Neuron (in vitro differentiated cells): ENCODE data around the gene TAF4B.
"Not testable (repeated sequence)": the region's sequence is repeated elsewhere in the genome, so short reads cannot be mapped to it uniquely, and the experiment has no call there.

Source experiments
- H2AFZ ChIP-seq: one replicate; pipeline ENCODE4 v1.6.1; 2013; ENCODE audit warnings: low read depth, mild to moderate bottlenecking, inconsistent platforms, low read length, moderate library complexity
- H3K27me3 ChIP-seq: one replicate; pipeline ENCODE4 v1.6.1; 2013; ENCODE audit warnings: low read length; ENCODE audit not compliant: insufficient read depth
- H3K36me3 ChIP-seq: one replicate; pipeline ENCODE4 v1.6.1; 2013; ENCODE audit warnings: low read length; ENCODE audit not compliant: insufficient read depth
- H3K4me1 ChIP-seq: one replicate; pipeline ENCODE4 v1.6.1; 2013; ENCODE audit warnings: low read length; ENCODE audit not compliant: insufficient read depth
- H3K4me3 ChIP-seq: 2 replicates; pipeline ENCODE4 v1.5.1; 2013; ENCODE audit warnings: mild to moderate bottlenecking, low read length, moderate library complexity
- H3K9me3 ChIP-seq: one replicate; pipeline ENCODE4 v1.6.1; 2013; ENCODE audit warnings: low read length

Gene TAF4B

GRCh38 chr18:26434887-26435286 is 208.6 kb downstream of the TAF4B start:
- H3K27me3 ChIP-seq = no peaks in the 10 kb centered on the region
- peaks cover 10% of the 10 kb centered on the region for H3K4me1 ChIP-seq
- H3K9me3 ChIP-seq = no peaks in the 10 kb centered on the region
- no peaks in the 10 kb centered on the region for H3K36me3 ChIP-seq
- H2AFZ ChIP-seq = no peak overlapping the region
- no peak overlapping the region for H3K4me3 ChIP-seq

DNA sequence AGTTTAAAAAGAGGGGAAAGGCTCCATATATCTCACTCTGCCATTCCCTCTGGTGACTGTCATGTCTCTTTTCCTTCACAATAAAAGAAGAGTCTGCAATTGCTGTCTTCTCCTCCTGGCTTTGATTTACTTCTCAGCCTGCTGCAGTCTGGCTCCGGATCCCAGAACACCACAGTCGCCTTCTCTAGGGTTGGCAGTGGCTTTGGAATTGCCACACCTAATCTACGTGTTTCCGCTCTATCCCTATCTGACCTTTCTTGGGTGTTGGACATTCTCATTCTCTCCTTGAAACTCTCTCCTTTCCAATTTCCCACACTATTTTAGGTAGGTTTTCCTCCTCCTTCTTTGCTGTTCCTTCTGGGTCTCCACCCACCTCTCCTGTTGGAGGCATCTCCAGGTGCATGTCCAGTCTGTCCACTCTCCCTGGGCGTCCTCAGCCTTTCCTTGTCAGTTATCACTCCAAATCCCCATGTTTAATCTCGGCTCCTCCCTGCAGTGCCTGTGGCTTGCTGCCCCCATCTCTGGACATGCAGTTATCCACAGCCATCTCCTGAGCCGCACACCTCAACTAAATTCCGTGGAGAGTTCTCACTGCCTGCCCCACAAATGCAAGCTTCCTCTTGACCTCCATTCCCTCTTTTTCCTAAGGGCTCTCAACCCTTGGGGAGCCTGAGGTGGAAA is 209.3 kb downstream of the TAF4B start:
- H3K4me3 ChIP-seq = no peak overlapping the region
- H3K27me3 ChIP-seq = no peaks in the 10 kb centered on the region

DNA sequence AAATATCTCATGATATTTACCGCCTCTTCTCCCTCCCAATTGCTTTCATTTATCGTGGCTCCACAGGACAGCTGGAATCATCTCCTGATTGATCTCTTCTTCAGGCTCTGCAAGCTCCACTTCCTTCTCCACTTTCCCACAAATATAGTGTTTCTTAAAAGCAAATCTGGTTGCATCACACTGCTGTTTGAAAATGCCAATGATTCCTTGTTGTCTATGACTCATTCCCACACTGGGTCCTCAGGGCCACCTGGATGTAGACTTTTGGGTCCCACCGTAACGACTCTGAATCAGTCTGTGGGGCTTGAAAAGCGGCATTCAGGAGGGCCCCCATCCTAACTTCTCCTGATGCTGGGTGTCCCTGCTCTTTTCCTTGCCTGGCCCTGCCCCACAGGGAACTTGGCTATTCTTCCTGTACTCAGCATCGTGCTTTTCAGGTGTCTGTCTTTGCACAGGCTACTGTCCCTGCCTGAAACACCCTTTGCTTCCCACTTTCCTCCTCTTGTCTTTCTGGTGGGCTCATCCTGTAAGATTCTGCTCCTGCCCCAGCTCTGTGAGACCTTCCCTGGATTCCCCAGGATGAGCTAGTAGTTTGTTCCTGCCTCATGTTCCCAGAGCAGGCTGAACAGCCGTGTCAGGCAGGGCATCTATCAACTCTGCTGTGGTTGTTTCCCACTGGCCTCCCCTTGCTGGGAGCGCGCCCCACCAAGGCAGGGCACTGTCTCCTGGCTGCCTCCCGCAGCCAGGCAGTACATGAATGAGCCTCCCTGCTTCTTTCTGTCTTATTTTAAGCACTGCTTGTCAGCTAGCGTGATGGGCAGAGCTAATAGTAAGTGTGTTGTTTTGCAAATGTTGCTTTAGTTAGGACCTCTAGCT is 210.2 kb downstream of the TAF4B start:
- H3K4me3 ChIP-seq = no peak overlapping the region
- H2AFZ ChIP-seq = no peak overlapping the region
- peaks cover 10% of the 10 kb centered on the region for H3K4me1 ChIP-seq
- H3K9me3 ChIP-seq = no peaks in the 10 kb centered on the region
- no peaks in the 10 kb centered on the region for H3K27me3 ChIP-seq
- no peaks in the 10 kb centered on the region for H3K36me3 ChIP-seq

More for the DNA sequence above, 209.3 kb downstream of the TAF4B start:
- Histone ChIP-seq H3K9me3 (no peaks in the 10 kb centered on the region), H2AFZ (no peak overlapping the region), H3K4me1 (peaks cover 9% of the 10 kb centered on the region), H3K36me3 (no peaks in the 10 kb centered on the region)

GRCh38 chr18:26437634-26438033 is 211.4 kb downstream of the TAF4B start:
- H3K27me3 ChIP-seq, H3K36me3 ChIP-seq, H2AFZ ChIP-seq, H3K9me3 ChIP-seq, H3K4me3 ChIP-seq: not testable (repeated sequence)
- peaks cover 18% of the 10 kb centered on the region for H3K4me1 ChIP-seq

- H2AFZ ChIP-seq = no peak overlapping the region
- H3K4me1 ChIP-seq = peaks cover 18% of the 10 kb centered on the region
- H3K27me3 ChIP-seq = no peaks in the 10 kb centered on the region
- no peaks in the 10 kb centered on the region for H3K36me3 ChIP-seq
- H3K9me3 ChIP-seq = no peaks in the 10 kb centered on the region
- H3K4me3 ChIP-seq = no peak overlapping the region
Observed at GRCh38 chr18:26438980-26439379, 212.7 kb downstream of the TAF4B start.

- no peak overlapping the region for H2AFZ ChIP-seq
- no peaks in the 10 kb centered on the region for H3K36me3 ChIP-seq
- H3K27me3 ChIP-seq = no peaks in the 10 kb centered on the region
- peaks cover 18% of the 10 kb centered on the region for H3K4me1 ChIP-seq
- H3K4me3 ChIP-seq = no peak overlapping the region
- no peaks in the 10 kb centered on the region for H3K9me3 ChIP-seq
Observed at GRCh38 chr18:26439537-26439936, 213.3 kb downstream of the TAF4B start.

DNA sequence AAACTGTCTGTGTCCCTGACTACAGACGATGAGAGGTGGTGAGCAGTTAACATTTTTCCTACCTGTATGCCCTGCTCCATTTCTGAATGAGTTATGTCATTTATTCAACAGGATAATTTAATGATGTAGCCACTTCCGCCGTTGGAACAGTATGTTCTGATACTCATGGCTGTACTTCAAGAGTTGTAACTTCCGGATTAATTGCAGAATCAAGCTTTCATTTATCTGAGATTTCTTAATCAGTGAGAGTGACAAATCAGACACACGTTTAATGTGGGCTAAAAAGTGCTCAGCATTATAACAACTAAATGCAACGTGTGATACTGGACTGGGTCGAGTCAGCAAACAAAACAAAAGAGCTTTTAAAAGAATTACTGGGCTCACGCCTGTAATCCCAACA is 214.4 kb downstream of the TAF4B start:
- Histone ChIP-seq H3K4me1 (peaks cover 18% of the 10 kb centered on the region), H2AFZ (no peak overlapping the region), H3K9me3 (no peaks in the 10 kb centered on the region), H3K36me3 (no peaks in the 10 kb centered on the region), H3K27me3 (no peaks in the 10 kb centered on the region), H3K4me3 (no peak overlapping the region)
